K562 (cell line): ENCODE data around the gene SLC19A1. TPM values are rescaled to one million over a fixed set of nuclear protein-coding genes. Genes with fewer than 3 reads are reported as not detected.
"Not testable (repeated sequence)": the region's sequence is repeated elsewhere in the genome, so short reads cannot be mapped to it uniquely, and the experiment has no call there.

Experiments
- ATAC-seq: fragments of 200-7000 bp; cut with Tn5 transposase; 3 replicates; pipeline ENCODE4 v1.9.1; 2020; ENCODE audit warnings: moderate library complexity
- BruUV-seq: library from RNA; stranded (reverse); fragments of 400-500 nt; replicated peaks from 2 replicates; lab custom pipeline; 2021; lab: Mats Ljungman, UMichigan
- CTCF ChIA-PET: fragments of 300-600 bp; formaldehyde crosslinking; extraction: SDS; loops from one replicate; lab custom pipeline; 2021; ENCODE audit warnings: low intra/inter-chr PET ratio; lab: Yijun Ruan, JAX
- POLR2A ChIA-PET: fragments of 300-600, 350-650 bp; sonication (Branson Sonifier 250); formaldehyde crosslinking; extraction: SDS; loops from one replicate; lab custom pipeline; 2021; ENCODE audit warnings: antibody characterized with exemption, inconsistent platforms; lab: Yijun Ruan, JAX
- DNase-seq, 4 experiments: peaks; one replicate each; pipeline versions ENCODE4 v3.0.0 to v3.0.0-alpha.2; 2011 to 2018; ENCODE audit warnings: low spot score in 3 of 4, mixed read lengths in 3 of 4; ENCODE audit errors: extremely low read depth in 1 of 4
- FAIRE-seq: peaks from 2 replicates; lab custom pipeline; 2011; peaks lifted over from hg19 to GRCh38; lab: Jason Lieb, UNC
- H2AFZ ChIP-seq: 2 replicates; pipeline ENCODE4 v1.6.0; 2011; ENCODE audit warnings: low read depth, low read length, control low read depth, inconsistent platforms
- H3K27ac ChIP-seq: fragments of 200-600 bp; 3 replicates; pipeline ENCODE4 v1.8.0; 2011; ENCODE audit warnings: low read depth, mild to moderate bottlenecking, control low read depth, inconsistent platforms, low read length, moderate library complexity, mixed read lengths; ENCODE audit errors: extremely low read depth
- H3K27me3 ChIP-seq, 2 experiments: fragments of 300-600 bp in 1 of 2; 2 replicates in 1 of 2; 3 replicates in 1 of 2; pipeline versions ENCODE4 v1.6.0 to v1.8.0; 2011; ENCODE audit warnings: inconsistent platforms in 2 of 2, low read length in 2 of 2, mild to moderate bottlenecking in 1 of 2, mixed read lengths in 1 of 2, moderate library complexity in 1 of 2; ENCODE audit not compliant: control insufficient read depth in 2 of 2, insufficient read depth in 2 of 2
- H3K36me3 ChIP-seq: fragments of 300-600 bp; 3 replicates; pipeline ENCODE4 v1.8.0; 2011; ENCODE audit warnings: mild to moderate bottlenecking, low read length, inconsistent platforms; ENCODE audit not compliant: control insufficient read depth, insufficient read depth
- H3K4me1 ChIP-seq, 2 experiments: fragments of 200-600 bp in 1 of 2; replicated peaks in 1 of 2; 2 replicates in 1 of 2; 3 replicates in 1 of 2; pipeline versions ENCODE4 v1.5.1 to v1.8.0; 2011; ENCODE audit warnings: inconsistent platforms in 2 of 2, low read length in 2 of 2, mild to moderate bottlenecking in 1 of 2, mixed read lengths in 1 of 2, moderate library complexity in 1 of 2; ENCODE audit not compliant: control insufficient read depth in 2 of 2, insufficient read depth in 2 of 2
- H3K4me2 ChIP-seq: 2 replicates; pipeline ENCODE4 v1.6.1; 2011; ENCODE audit warnings: low read length, control low read depth, inconsistent platforms, mixed read lengths; ENCODE audit not compliant: insufficient read depth
- H3K4me3 ChIP-seq: fragments of 200-600 bp; sonication (generic), shearing (Covaris generic); 2 replicates; pipeline ENCODE4 v1.5.1; 2016; ENCODE audit warnings: control low read depth, inconsistent platforms
- H3K79me2 ChIP-seq: fragments of 200-600 bp; 3 replicates; pipeline ENCODE4 v1.8.0; 2011; ENCODE audit warnings: low read length, inconsistent platforms; ENCODE audit not compliant: control insufficient read depth, insufficient read depth
- H3K9ac ChIP-seq, 2 experiments: 2 replicates each; pipeline versions ENCODE4 v1.6.0 to v1.6.1; 2011; ENCODE audit warnings: low read depth in 2 of 2, low read length in 2 of 2, control low read depth in 1 of 2, inconsistent platforms in 1 of 2, mild to moderate bottlenecking in 1 of 2, mixed read lengths in 1 of 2; ENCODE audit not compliant: insufficient read depth in 1 of 2
- H3K9me1 ChIP-seq: one replicate; pipeline ENCODE4 v1.6.0; 2011; ENCODE audit warnings: inconsistent platforms, mild to moderate bottlenecking, low read length, moderate library complexity; ENCODE audit not compliant: control insufficient read depth, insufficient read depth
- H3K9me3 ChIP-seq: replicated peaks from 2 replicates; pipeline ENCODE4 v1.5.1; 2011; ENCODE audit warnings: low read depth, low read length, inconsistent platforms; ENCODE audit not compliant: control insufficient read depth, insufficient read depth
- H4K20me1 ChIP-seq: replicated peaks from 2 replicates; pipeline ENCODE4 v1.6.1; 2011; ENCODE audit warnings: low read length, inconsistent platforms, mixed read lengths; ENCODE audit not compliant: control insufficient read depth, insufficient read depth
- POLR2G ChIP-seq: fragments of 200-400 bp; formaldehyde crosslinking; IDR thresholded peaks from 2 replicates; pipeline ENCODE4 v1.6.1; 2017; ENCODE audit warnings: low read depth, mild to moderate bottlenecking, antibody characterized with exemption, low read length, moderate library complexity
- ZBTB8A ChIP-seq: fragments of 450-650 bp; IDR thresholded peaks from 2 replicates; pipeline ENCODE4 v1.6.1; 2018; ENCODE audit warnings: mild to moderate bottlenecking, moderate library complexity; ENCODE audit not compliant: partially characterized antibody
- ZNF707 ChIP-seq: fragments of 250-450 bp; sonication (Bioruptor Pico); conservative IDR thresholded peaks from 2 replicates; pipeline ENCODE4 v1.8.0; 2022; ENCODE audit warnings: inconsistent platforms, mild to moderate bottlenecking, moderate library complexity
- WGBS: fragments of 100-300 bp; shearing (Covaris generic); methylation state at CpG from one replicate; pipeline ENCODE4 v1.1.6; 2016; ENCODE audit warnings: low coverage, mixed read lengths; ENCODE audit not compliant: insufficient coverage; ENCODE audit errors: missing lambda C conversion rate; 5-methylcytosine and 5-hydroxymethylcytosine counted together
- in situ Hi-C: fragments of 300-500 bp; cut with MboI; formaldehyde crosslinking; loops from 4 replicates; pipeline ENCODE4 v1.15.0; 2018; ENCODE audit warnings: inconsistent platforms, mixed read lengths
- intact Hi-C: fragments of 100-400 bp; cut with micrococcal nuclease; formaldehyde crosslinking; loops from 2 replicates; pipeline ENCODE4 v1.14.2; 2022
- polyA plus RNA-seq, 8 experiments: library from polyadenylated mRNA; depleted of rRNA in 4 of 8; stranded (reverse) in 5 of 8; unstranded in 3 of 8; fragments of >200 nt; fragmentation: Nextera tagmentation in 2 of 8; fragmentation: Illumina TruSeq in 1 of 8; extraction: Ambion mirVana in 2 of 8; extraction: Trizol in 1 of 8; gene quantifications; 2 replicates each; pipeline versions ENCODE4 v1.2.1 to v1.2.3, GENCODE V29; 2011 to 2014; ENCODE audit warnings: inconsistent platforms in 1 of 8, missing spikeins in 1 of 8
- total RNA-seq, 7 experiments: library from RNA; depleted of rRNA in 6 of 7; stranded (reverse); fragments of >200 nt in 6 of 7; fragmentation: Illumina TruSeq in 2 of 7; extraction: Trizol in 2 of 7; gene quantifications; 2 replicates each; pipeline versions ENCODE4 v1.2.1 to v1.2.3, GENCODE V29; 2011 to 2021; ENCODE audit warnings: low replicate concordance in 1 of 7

Gene SLC19A1
- total and polyA plus RNA-seq, 9 of the 15 experiments (the other 6 are each of a cell fraction or from before 2014, with no cell fraction given): 0.65 to 88.7 (median 12.0) TPM

- ATAC-seq (no peak), DNase-seq (no peak), FAIRE-seq (no peak)
- intact Hi-C loops: no loop called here
- H2AFZ ChIP-seq: no peak overlapping the region
- H3K9me3 ChIP-seq: no peaks in the 10 kb centered on the region
- in situ Hi-C loops: no loop called here
- H3K9ac ChIP-seq: no peak overlapping the region
- ChIA-PET CTCF (no interaction called here), POLR2A (interaction anchor here (1.2 kb wide), 1 partner anchor 14 kb away, joined by 3 read pairs; no protein-coding TSS in a partner anchor)
- 12% methylated on average over 8 of the region's 13 CpGs for WGBS
- no peak overlapping the region for H3K27ac ChIP-seq
- no peaks in the 10 kb centered on the region for H3K9me1 ChIP-seq
- no peaks in the 10 kb centered on the region for H3K79me2 ChIP-seq
- H4K20me1 ChIP-seq: peaks cover 14% of the 10 kb centered on the region; the same call in 1 of the 2 replicates
- no peak overlapping the region for H3K4me3 ChIP-seq
- H3K4me1 ChIP-seq: peaks cover 0 to 48% of the 10 kb centered on the region in 2 experiments; a peak in 3 of 5 replicates
- H3K4me2 ChIP-seq: no peak overlapping the region
- no peak for TF ChIP-seq ZBTB8A
- TF ChIP-seq ZNF707 (CRISPR knock-in tag): no peak
- no peaks in the 10 kb centered on the region for H3K27me3 ChIP-seq
- BruUV-seq: no TSS peak
- H3K36me3 ChIP-seq: no peaks in the 10 kb centered on the region
Observed at GRCh38 chr21:45502006-45502345, 40.3 kb downstream of the SLC19A1 start.

- WGBS: 36% methylated on average over 15 of the region's 20 CpGs
- H3K27me3 ChIP-seq, H3K27ac ChIP-seq, H3K9me1 ChIP-seq, intact Hi-C loops, ATAC-seq, H3K9me3 ChIP-seq, H3K36me3 ChIP-seq, in situ Hi-C loops, DNase-seq, POLR2A ChIA-PET, H3K79me2 ChIP-seq, BruUV-seq, H2AFZ ChIP-seq, FAIRE-seq, H3K4me3 ChIP-seq, H3K4me2 ChIP-seq, CTCF ChIA-PET: not testable (repeated sequence)
- peak; percentile 42; the same call in 1 of the 2 replicates for TF ChIP-seq POLR2G
- Histone ChIP-seq H3K9ac (peak overlapping the region in 1 of 2 experiments; percentile 64; a peak in 1 of 4 replicates), H3K4me1 (peaks cover 0 to 45% of the 10 kb centered on the region in 2 experiments; a peak in 3 of 5 replicates), H4K20me1 (peaks cover 10% of the 10 kb centered on the region; the same call in 1 of the 2 replicates)
Observed at GRCh38 chr21:45501081-45502005, 40.9 kb downstream of the SLC19A1 start.
